Activated T-cell treated with anti-CD3 and anti-CD28 coated beads for 24 hours (primary cell): Measurements from ENCODE around the gene NEK9.
"Not testable (repeated sequence)": the region's sequence is repeated elsewhere in the genome, so short reads cannot be mapped to it uniquely, and the experiment has no call there.

Source experiments
- DNase-seq: peaks from one replicate; pipeline ENCODE4 v3.0.0-alpha.2; 2020; ENCODE audit warnings: low read depth

NEK9 gene

DNA sequence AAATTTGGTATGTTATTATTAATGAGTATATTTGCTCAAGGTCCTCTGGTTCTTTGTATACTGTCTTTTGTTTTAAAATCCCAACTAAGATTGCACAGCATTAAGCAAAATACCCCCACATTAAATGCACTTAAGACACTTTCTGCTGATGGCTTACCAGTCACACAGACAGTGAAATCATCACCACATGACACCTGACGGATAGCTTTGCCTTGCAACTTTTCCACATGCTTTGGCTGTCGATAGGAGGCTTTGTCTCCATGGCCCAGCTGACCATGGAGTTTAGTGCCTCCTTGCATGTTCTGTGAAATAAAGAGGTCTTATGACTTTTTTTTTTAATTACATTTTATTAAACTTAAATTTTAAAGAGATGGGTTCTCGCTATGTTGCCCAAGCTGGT lies 19.7 kb downstream of the NEK9 start:
- no peak for DNase-seq

GRCh38 chr14:75101491-75101890 lies 25.4 kb downstream of the NEK9 start:
- DNase-seq, result no peak

DNA sequence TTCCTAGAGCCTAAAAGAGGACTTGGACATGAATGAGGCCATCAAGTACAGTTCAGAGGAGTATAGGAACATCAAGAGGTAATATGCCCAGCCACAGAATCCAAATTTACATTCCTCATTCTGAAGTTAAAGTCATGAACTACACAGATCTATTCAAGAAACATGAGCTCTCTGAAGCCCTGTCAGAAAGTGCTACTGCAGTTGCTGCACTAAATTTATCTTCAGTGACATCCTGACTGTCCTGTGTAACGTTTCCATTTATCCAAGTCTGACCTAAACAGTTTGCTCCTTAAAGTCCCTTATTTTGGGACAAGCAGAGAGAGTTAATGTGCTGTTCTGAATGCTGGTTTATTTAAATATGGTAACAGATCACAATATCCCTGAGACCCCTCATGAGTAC lies 28.2 kb downstream of the NEK9 start:
- DNase-seq, result no peak

GRCh38 chr14:75098212-75098611 lies 28.6 kb downstream of the NEK9 start:
- no peak for DNase-seq

GRCh38 chr14:75096959-75097358 lies 29.9 kb downstream of the NEK9 start:
- DNase-seq, result no peak

DNA sequence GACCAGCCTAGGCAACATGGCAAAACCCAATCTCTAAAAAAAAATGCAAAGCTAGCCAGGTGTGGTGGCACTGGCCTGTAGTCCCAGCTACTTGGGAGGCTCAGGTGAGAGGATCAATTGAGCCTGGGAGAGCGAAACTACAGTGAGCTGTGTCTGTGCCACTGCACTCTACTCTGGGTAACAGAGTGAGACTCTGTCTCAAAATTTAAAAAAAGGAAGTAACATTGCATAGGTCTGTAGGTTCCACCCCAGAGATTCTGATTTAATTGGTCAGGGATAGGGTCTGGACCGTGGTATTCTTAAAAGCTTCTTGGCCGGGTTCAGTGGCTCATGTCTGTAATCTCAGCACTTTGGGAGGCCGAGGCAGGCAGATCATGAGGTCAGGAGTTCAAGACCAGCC lies 31.2 kb downstream of the NEK9 start:
- DNase-seq, result no peak

DNA sequence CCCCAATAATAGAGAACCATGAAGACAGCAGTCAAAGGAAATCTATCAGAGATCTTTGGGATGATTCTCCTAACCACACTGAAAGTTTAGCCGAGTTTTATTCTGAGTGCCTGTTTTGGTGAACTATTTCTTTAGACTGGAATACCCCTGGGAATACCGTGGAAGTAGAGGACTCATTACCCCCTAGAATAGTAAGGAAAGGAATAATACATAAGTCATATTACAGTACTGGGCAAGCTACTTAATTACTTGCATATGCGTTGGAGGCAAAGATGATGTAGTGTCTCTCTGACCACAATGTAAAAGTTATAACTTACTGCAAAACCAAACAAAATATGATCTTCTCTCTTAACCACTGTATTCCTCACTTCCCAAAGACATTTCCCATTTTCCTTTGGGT lies 32.0 kb downstream of the NEK9 start:
- DNase-seq, result no peak

DNA sequence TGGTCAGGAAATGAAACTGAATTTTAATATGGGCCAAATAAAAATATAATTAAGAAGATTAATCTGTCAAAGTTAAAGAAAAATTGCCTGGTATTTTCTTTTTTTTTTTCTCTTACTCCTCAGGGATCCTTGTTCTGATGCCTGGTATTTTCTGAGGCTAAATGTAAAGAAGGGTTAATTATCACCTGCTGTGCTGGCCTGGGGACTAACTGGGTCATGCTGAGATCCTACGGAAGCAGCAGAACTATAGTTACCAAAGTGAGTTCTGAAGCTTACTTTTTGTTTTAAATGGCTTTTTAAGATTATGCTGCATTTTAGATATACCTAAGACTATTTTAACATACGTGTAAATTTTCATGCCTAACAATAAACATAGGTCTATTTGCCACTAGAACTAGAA lies 34.1 kb downstream of the NEK9 start:
- DNase-seq, result no peak

- no peak for DNase-seq
Observed at GRCh38 chr14:75091251-75091650, 35.6 kb downstream of the NEK9 start.

GRCh38 chr14:75090353-75090752 lies 36.5 kb downstream of the NEK9 start:
- no peak for DNase-seq

DNA sequence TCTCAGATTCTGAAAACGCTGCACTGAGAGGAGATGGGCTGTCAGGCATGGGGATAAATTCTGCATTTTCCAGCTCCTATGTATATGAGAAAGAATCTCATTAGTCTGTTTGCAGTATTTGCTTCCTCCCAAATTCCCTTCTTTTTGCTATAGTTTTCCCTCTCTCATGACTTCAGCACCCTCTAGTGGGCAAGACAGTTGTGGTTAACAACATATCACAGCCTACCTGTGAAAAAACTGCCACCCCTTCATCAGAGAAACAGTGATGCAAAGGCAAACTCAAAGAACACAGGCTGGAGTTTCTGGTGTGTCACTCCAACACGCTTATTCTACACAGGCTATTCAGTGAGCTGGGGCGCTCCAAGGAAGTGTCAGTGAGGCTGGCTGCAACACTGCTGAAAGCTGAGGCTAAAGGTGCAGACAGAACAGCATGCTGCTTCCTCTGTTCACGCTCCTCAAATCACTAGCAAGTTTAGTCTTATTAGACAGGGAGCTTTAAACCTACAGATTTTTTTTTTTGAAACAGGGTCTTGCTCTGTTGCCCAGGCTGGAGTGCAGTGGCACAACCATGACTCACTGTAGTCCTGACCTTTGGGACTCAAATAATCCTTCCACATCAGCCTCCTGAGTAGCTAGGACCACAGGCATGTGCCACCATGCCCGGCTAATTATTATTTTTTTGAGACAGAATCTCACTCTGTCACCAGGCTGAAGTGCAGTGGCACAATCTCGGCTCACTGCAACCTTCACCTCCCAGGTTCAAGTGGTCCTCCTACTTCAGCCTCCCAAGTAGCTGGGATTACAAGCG lies 38.1 kb downstream of the NEK9 start:
- DNase-seq, result peak; percentile 16

DNA sequence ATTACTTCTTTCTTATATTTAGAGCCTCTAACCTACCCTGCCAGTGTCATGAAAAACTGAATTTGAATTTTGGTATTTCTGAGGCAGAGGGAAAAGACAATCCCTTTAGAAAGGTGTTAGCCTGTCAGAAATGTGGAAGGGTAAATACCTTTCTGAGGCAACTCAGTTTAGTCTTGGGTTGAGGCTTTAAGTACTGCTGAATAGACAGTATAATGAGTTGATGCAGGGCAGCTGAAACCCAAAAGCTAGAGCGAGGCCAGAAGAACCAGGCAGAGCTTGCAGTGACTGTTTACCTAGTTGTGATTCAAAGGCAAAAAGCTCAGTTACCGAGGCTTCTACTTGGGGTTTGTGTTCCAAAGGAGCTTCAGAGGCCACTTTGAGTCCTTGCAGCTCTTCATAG lies 38.7 kb downstream of the NEK9 start:
- no peak for DNase-seq

GRCh38 chr14:75084513-75084912 lies 42.3 kb downstream of the NEK9 start:
- DNase-seq, result no peak

DNA sequence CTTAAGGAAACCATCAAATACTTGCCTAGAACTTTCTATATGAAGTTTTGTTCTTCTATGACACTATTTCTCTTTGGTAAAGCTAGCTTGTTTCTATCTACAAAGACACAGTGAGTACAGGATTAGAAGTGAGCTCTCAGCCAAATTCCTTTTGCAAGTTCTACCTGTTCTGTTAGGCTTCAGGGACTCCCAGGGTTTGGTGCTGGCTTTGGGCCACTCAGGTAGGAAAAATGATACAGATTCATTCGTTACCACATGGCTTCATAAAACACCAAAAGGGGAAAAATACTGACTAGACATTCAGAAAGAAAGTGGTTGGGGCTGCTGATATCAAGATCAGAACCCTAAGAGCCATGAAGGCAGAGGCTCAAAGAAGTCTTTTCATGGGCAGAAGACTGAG lies 43.6 kb downstream of the NEK9 start:
- DNase-seq, result no peak

GRCh38 chr14:75081660-75082229 lies 45.1 kb downstream of the NEK9 start:
- no peak for DNase-seq

DNA sequence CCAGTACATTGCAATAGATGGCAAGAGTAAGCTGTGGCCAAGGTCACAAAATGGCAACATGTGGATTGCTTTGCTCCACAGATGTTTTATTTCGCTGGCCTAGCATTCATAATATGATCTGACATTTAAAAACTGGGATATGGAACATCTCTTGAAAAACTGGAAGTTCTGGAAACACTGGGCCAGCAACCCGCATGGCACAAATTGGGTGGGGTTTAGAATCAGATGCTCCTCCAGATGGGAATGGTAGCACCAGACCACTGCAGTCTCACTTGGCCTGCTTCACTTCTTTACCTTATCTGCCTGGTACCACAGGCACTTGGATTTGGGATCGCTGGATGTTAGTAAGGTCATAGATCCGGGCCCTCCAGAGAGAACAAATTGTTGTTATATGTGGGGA lies 47.3 kb downstream of the NEK9 start:
- DNase-seq, result no peak

DNA sequence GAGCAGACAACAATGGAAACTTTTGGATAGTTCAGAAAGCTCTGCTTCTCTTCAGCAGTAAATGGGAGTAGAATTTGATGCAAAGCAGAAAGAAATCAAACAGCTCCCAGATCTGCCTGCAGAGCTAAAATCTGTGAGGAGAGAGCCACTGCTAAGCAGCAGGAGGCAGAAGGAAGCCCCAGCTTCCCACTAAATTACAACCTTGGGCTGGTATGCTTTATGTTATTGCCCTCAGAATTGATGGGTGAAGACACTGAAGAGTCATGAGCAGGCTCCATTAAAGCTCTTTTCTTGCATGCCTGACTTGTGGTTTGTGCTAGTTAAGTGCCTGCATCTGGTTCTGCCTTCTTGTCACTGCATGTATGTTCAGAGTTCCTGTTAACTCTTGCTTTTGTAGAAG lies 49.1 kb downstream of the NEK9 start:
- DNase-seq, result no peak

DNA sequence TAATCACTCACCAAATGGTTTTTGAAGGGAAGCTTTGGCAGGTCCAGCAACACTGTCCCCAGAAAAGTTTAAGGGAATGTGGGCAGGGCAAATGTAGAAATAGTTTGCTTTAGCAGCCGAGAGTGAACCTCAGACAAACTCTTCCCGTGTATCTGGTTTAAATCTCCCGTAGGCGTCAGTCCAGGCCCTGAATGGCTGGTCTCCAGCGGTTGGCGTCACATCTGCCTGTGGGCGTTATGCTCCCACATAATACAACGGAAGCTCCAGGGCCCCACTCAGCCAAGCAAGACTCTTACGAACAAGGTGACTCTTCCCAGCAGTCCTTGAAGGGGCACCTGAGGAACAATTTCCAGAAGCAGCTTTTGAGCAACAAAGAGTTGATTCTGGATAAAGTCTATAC lies 56.5 kb downstream of the NEK9 start:
- no peak for DNase-seq

GRCh38 chr14:75069811-75070145 lies 57.1 kb downstream of the NEK9 start:
- no peak for DNase-seq

DNA sequence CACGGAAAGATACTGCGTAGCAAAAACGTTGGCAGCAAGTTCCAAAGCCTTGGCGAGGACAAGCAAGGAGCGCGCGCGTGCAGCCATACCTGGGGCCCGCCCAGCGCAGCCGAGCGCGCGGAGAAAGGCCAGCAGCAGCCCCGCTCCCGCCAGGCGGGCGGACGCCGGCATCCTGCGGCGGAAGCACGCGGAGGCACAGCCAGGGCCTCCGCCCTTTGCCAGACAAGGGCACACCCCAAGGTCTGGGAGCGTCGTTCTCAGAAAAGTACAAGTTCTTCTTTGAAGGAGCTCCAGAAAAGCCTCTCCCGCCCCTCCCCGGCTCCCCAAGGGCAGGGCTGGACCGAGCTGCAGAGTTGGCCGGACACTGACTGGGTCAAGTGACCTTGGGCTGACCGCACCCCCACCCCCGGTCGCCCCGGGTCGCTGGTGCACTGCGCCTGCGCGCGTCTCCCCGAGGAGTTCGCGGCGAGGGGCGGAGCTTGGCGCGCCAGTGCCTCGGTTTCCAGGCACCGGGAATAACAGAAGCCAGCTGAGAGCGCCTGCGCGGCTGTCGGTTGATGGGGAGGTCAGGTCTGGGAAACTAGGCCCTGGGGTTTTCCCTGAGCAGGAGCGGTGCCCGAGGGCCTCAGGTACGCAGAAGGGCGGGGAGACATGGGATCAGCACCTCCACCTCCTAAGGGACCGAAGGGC lies 57.6 kb downstream of the NEK9 start, which contains the start of gene ZC2HC1C:
Gene ZC2HC1C (plus strand): TSS at position 521 of the 690 bp plus-strand sequence. CDS start 933 bp downstream, outside the sequence.
- peak; percentile 59 for DNase-seq

DNA sequence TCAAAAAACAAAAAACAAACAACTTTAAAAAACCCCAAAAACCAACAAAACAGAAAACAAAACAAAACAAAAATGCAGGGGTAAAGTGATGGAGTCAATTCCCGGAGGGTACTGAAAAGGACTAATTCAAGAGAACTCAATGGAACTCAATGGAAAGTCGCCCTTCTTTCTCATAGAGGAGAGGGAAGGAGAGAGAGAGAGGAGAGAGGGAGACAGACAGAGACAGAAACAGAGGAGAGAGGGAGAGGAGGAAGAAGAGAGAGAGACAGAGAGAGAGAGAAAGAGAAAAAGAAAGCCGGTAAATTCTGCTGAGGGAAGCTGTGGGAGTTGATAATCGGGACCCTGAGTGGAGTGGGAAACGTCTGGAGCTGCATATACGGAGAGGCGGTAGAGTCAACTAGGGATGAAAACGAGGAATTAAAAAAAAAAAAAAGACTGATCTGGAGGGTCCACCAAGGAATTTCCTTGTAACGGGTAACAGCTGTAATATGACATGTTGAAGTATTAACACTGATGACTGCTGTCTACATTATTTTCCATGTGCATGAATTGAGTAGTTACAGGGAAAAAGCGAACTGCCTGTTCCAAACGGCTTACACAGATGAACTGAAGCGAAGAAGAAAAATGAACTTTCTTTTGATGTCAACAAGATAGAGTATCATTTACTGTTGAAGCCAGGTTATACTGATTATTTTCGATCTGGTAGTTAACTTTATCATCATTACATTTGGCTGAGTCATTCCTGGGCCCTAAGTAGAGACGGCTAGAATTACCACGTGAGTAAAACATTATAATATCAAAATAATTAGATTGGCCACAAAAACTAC lies 58.3 kb downstream of the NEK9 start:
- no peak for DNase-seq

DNA sequence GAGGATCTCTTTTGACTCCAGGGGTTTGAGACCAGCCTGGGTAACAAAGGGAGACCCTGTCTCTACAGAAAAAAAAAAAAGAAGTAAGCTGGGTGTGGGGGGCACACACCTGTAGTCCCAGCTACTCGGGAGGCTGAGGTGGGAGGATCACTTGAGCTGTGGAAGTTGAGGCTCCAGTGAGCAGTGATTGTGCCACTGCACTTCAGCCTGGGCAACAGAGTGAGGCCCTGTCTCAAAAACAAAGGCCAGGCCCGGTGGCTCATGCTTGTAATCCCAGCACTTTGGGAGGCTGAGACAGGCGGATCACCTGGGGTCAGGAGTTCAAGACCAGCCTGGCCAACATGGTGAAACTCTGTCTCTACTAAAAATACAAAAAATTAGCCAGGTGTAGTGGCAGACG lies 59.1 kb downstream of the NEK9 start:
- not testable (repeated sequence) for DNase-seq

GRCh38 chr14:75067212-75067611 lies 59.6 kb downstream of the NEK9 start:
- no peak for DNase-seq
